Astrocyte of the cerebellum (primary cell): Measurements from ENCODE around the gene TMEM238L.

Experiments used
- DNase-seq: peaks from one replicate; pipeline ENCODE4 v3.0.0-alpha.2; 2011; ENCODE audit warnings: low read depth
- H3K4me3 ChIP-seq: 2 replicates; pipeline ENCODE4 v1.5.1; 2011; ENCODE audit warnings: mild to moderate bottlenecking, low read depth, low read length, moderate library complexity
- in situ Hi-C: cut with HindIII; loops from 2 replicates; pipeline ENCODE4 v1.10.0; 2017; ENCODE audit warnings: low sequenced_read_pairs
- TF ChIP-seq, protein P1 (sequence below): IDR thresholded peaks from 2 replicates; pipeline ENCODE4 v1.5.1; 2012; ENCODE audit warnings: low read length, low read depth, moderate library complexity, mild to moderate bottlenecking; ENCODE audit errors: missing control alignments

Gene TMEM238L

GRCh38 chr17:10790491-10791401 is 13.2 kb downstream of the TMEM238L start:
- TF ChIP-seq, protein P1, sequence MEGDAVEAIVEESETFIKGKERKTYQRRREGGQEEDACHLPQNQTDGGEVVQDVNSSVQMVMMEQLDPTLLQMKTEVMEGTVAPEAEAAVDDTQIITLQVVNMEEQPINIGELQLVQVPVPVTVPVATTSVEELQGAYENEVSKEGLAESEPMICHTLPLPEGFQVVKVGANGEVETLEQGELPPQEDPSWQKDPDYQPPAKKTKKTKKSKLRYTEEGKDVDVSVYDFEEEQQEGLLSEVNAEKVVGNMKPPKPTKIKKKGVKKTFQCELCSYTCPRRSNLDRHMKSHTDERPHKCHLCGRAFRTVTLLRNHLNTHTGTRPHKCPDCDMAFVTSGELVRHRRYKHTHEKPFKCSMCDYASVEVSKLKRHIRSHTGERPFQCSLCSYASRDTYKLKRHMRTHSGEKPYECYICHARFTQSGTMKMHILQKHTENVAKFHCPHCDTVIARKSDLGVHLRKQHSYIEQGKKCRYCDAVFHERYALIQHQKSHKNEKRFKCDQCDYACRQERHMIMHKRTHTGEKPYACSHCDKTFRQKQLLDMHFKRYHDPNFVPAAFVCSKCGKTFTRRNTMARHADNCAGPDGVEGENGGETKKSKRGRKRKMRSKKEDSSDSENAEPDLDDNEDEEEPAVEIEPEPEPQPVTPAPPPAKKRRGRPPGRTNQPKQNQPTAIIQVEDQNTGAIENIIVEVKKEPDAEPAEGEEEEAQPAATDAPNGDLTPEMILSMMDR = no peak
- no peak overlapping the region for H3K4me3 ChIP-seq
- DNase-seq = no peak
- in situ Hi-C loops = no loop called here

GRCh38 chr17:10789694-10790271 is 14.1 kb downstream of the TMEM238L start:
- in situ Hi-C loops = no loop called here
- DNase-seq = no peak
- TF ChIP-seq, protein P1 = no peak
- no peak overlapping the region for H3K4me3 ChIP-seq

- in situ Hi-C loops = no loop called here
- DNase-seq = no peak
- H3K4me3 ChIP-seq = no peak overlapping the region
- TF ChIP-seq, protein P1 = no peak
Measured at GRCh38 chr17:10787306-10788045, 16.4 kb downstream of the TMEM238L start.

- no peak for DNase-seq
- H3K4me3 ChIP-seq = no peak overlapping the region
- TF ChIP-seq, protein P1 = no peak
- in situ Hi-C loops = no loop called here
Measured at GRCh38 chr17:10785295-10785694, 18.6 kb downstream of the TMEM238L start.

- no peak for DNase-seq
- H3K4me3 ChIP-seq = no peak overlapping the region
- TF ChIP-seq, protein P1 = no peak
- in situ Hi-C loops = no loop called here
Measured at GRCh38 chr17:10779609-10780008, 24.3 kb downstream of the TMEM238L start.

DNA sequence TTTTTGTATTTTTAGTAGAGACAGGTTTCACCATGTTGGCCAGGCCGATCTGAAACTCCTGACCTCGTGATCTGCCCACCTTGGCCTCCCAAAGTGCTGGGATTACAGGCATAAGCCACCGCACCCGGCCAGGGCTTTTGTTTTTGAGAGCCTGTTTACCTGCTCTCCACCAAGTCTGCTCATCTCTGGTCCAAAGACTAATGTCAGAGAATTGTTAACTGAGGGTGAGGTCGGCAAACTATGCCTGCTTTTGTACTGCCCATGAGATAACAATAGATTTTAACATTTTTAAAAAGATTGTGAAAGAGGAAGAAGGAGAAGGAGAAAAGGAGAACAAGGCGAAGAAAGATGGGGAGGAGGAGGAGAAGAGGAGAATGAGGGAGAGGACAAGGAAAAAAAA is 26.0 kb downstream of the TMEM238L start:
- no peak overlapping the region for H3K4me3 ChIP-seq
- no peak for DNase-seq
- in situ Hi-C loops = no loop called here
- TF ChIP-seq, protein P1 = no peak
